Neural cell (in vitro differentiated cells): ENCODE data around the gene LPIN1. TPM values are rescaled to one million over a fixed set of nuclear protein-coding genes. Genes with fewer than 3 reads are reported as not detected.

ENCODE experiments used
- H2AFZ ChIP-seq: fragments of 200-600, 300-800 bp; sonication (generic), shearing (Covaris generic); 2 replicates; pipeline ENCODE4 v1.6.0; 2014; ENCODE audit warnings: low read depth, mild to moderate bottlenecking, antibody characterized with exemption, low read length, moderate library complexity
- H3F3A ChIP-seq: fragments of 200-600 bp; shearing (Covaris generic); 2 replicates; pipeline ENCODE4 v1.6.1; 2016; ENCODE audit warnings: mild to moderate bottlenecking, moderate library complexity, mixed read lengths, antibody characterized with exemption, low read length; ENCODE audit not compliant: insufficient read depth, poor library complexity, severe bottlenecking
- H3K27ac ChIP-seq: fragments of 200-600, 300-800 bp; sonication (generic), shearing (Covaris generic); 2 replicates; pipeline ENCODE4 v1.5.1; 2014; ENCODE audit warnings: mild to moderate bottlenecking, low read length, moderate library complexity
- H3K27me3 ChIP-seq: fragments of 300-800, 200-600 bp; sonication (generic), shearing (Covaris generic); 2 replicates; pipeline ENCODE4 v1.6.0; 2014; ENCODE audit warnings: mild to moderate bottlenecking, low read depth, low read length, moderate library complexity; ENCODE audit not compliant: insufficient read depth
- H3K36me3 ChIP-seq: fragments of 300-800, 200-600 bp; sonication (generic), shearing (Covaris generic); 2 replicates; pipeline ENCODE4 v1.5.1; 2014; ENCODE audit warnings: mild to moderate bottlenecking, antibody characterized with exemption, low read length, moderate library complexity; ENCODE audit not compliant: insufficient read depth
- H3K4me2 ChIP-seq: fragments of 300-800, 200-600 bp; sonication (generic), shearing (Covaris generic); 2 replicates; pipeline ENCODE4 v1.6.0; 2014; ENCODE audit warnings: mild to moderate bottlenecking, low read length
- H3K4me3 ChIP-seq: fragments of 300-800, 200-600 bp; sonication (generic), shearing (Covaris generic); 2 replicates; pipeline ENCODE4 v1.5.1; 2014; ENCODE audit warnings: mild to moderate bottlenecking, low read length, moderate library complexity
- H3K79me2 ChIP-seq: fragments of 200-600 bp; shearing (Covaris generic); replicated peaks from 2 replicates; pipeline ENCODE4 v1.6.0; 2014; ENCODE audit warnings: mild to moderate bottlenecking, low read length, moderate library complexity; ENCODE audit not compliant: insufficient read depth
- H3K9ac ChIP-seq: fragments of 300-800, 200-600 bp; sonication (generic), shearing (Covaris generic); 2 replicates; pipeline ENCODE4 v1.6.1; 2016; ENCODE audit warnings: mild to moderate bottlenecking, low read length, mixed read lengths
- H3K9me2 ChIP-seq: fragments of 200-600 bp; shearing (Covaris generic); 2 replicates; pipeline ENCODE4 v1.6.1; 2016; ENCODE audit warnings: mild to moderate bottlenecking, low read length, mixed read lengths; ENCODE audit not compliant: insufficient read depth
- H3K9me3 ChIP-seq: fragments of 200-600, 300-800 bp; sonication (generic), shearing (Covaris generic); 2 replicates; pipeline ENCODE4 v1.6.1; 2016; ENCODE audit warnings: mild to moderate bottlenecking, mixed run types, low read length, moderate library complexity, mixed read lengths
- H4K20me1 ChIP-seq: fragments of 200-600 bp; shearing (Covaris generic); 2 replicates; pipeline ENCODE4 v1.6.1; 2016; ENCODE audit warnings: mild to moderate bottlenecking, mixed run types; ENCODE audit not compliant: insufficient read depth
- EP300 ChIP-seq: fragments of 450-650 bp; conservative IDR thresholded peaks from 2 replicates; pipeline ENCODE4 v1.6.1; 2014; ENCODE audit warnings: antibody characterized with exemption, mild to moderate bottlenecking, moderate library complexity; ENCODE audit not compliant: poor library complexity, severe bottlenecking
- EZH2 ChIP-seq: fragments of 200-600, 300-800 bp; shearing (Covaris generic), sonication (generic); IDR thresholded peaks from 2 replicates; pipeline ENCODE4 v1.6.1; 2014; ENCODE audit warnings: antibody characterized with exemption, low read length, borderline replicate concordance, mild to moderate bottlenecking; ENCODE audit not compliant: insufficient read depth, poor library complexity, severe bottlenecking
- MXI1 ChIP-seq: fragments of 450-650 bp; conservative IDR thresholded peaks from 2 replicates; pipeline ENCODE4 v1.6.1; 2014; ENCODE audit warnings: antibody characterized with exemption, mild to moderate bottlenecking; ENCODE audit not compliant: poor library complexity, severe bottlenecking
- POLR2AphosphoS5 ChIP-seq: IDR thresholded peaks from 2 replicates; pipeline ENCODE4 v1.6.1; 2012
- RAD21 ChIP-seq: fragments of 450-650 bp; conservative IDR thresholded peaks from 2 replicates; pipeline ENCODE4 v1.6.1; 2014; ENCODE audit warnings: antibody characterized with exemption, mild to moderate bottlenecking, moderate library complexity
- SMC3 ChIP-seq: fragments of 450-650 bp; conservative IDR thresholded peaks from 2 replicates; pipeline ENCODE4 v1.6.1; 2014; ENCODE audit warnings: antibody characterized with exemption, mild to moderate bottlenecking, moderate library complexity; ENCODE audit not compliant: poor library complexity
- TAF1 ChIP-seq: IDR thresholded peaks from 2 replicates; pipeline ENCODE4 v1.6.1; 2012; ENCODE audit warnings: low read depth
- polyA plus RNA-seq: library from polyadenylated mRNA; depleted of rRNA; stranded (reverse); fragments of >200 nt; gene quantifications from 2 replicates; pipeline ENCODE4 v1.2.3, GENCODE V29; 2014
- TF ChIP-seq, protein P1 (sequence below): IDR thresholded peaks from 2 replicates; pipeline ENCODE4 v1.6.1; 2012; ENCODE audit warnings: borderline replicate concordance
- TF ChIP-seq, protein P2 (sequence below): fragments of 450-650 bp; IDR thresholded peaks from 2 replicates; pipeline ENCODE4 v1.5.1; 2014; ENCODE audit warnings: antibody characterized with exemption, mild to moderate bottlenecking, moderate library complexity; ENCODE audit not compliant: poor library complexity, severe bottlenecking

Gene LPIN1
- polyA plus RNA-seq, 1 donor from 2014 or later = 47.5 TPM

DNA sequence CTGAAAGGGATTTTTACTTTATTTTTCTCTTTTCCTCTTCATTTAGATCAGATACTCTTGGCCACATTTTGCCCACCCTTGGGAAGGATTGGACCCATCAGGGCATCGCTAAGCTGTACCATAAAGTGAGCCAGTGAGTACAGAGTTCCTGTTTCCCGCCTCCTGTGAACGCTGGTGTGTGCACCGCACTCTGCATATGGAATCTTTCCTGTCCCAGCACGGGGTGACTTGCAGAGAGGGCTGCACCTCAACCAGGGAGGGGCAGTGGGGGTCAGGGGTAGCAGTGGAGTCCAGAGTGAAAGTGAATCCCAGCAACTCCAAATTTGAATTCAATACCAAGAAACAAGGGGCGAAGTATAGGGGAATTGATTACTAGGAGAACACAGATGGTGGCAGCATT is 58.6 kb downstream of the LPIN1 start:
- H3K4me2 ChIP-seq = no peak overlapping the region
- no peak overlapping the region for H3K9ac ChIP-seq
- no peaks in the 10 kb centered on the region for H4K20me1 ChIP-seq
- peaks cover 13% of the 10 kb centered on the region for H3K36me3 ChIP-seq
- no peaks in the 10 kb centered on the region for H3K9me3 ChIP-seq
- no peak overlapping the region for H3K4me3 ChIP-seq
- no peaks in the 10 kb centered on the region for H3K9me2 ChIP-seq
- H3K27me3 ChIP-seq = no peaks in the 10 kb centered on the region
- TF ChIP-seq TAF1 (no peak), EP300 (no peak), RAD21 (no peak), MXI1 (no peak), SMC3 (no peak), EZH2 (no peak), POLR2AphosphoS5 (no peak)
- TF ChIP-seq, protein P1, sequence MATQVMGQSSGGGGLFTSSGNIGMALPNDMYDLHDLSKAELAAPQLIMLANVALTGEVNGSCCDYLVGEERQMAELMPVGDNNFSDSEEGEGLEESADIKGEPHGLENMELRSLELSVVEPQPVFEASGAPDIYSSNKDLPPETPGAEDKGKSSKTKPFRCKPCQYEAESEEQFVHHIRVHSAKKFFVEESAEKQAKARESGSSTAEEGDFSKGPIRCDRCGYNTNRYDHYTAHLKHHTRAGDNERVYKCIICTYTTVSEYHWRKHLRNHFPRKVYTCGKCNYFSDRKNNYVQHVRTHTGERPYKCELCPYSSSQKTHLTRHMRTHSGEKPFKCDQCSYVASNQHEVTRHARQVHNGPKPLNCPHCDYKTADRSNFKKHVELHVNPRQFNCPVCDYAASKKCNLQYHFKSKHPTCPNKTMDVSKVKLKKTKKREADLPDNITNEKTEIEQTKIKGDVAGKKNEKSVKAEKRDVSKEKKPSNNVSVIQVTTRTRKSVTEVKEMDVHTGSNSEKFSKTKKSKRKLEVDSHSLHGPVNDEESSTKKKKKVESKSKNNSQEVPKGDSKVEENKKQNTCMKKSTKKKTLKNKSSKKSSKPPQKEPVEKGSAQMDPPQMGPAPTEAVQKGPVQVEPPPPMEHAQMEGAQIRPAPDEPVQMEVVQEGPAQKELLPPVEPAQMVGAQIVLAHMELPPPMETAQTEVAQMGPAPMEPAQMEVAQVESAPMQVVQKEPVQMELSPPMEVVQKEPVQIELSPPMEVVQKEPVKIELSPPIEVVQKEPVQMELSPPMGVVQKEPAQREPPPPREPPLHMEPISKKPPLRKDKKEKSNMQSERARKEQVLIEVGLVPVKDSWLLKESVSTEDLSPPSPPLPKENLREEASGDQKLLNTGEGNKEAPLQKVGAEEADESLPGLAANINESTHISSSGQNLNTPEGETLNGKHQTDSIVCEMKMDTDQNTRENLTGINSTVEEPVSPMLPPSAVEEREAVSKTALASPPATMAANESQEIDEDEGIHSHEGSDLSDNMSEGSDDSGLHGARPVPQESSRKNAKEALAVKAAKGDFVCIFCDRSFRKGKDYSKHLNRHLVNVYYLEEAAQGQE = no peak
- TF ChIP-seq, protein P2, sequence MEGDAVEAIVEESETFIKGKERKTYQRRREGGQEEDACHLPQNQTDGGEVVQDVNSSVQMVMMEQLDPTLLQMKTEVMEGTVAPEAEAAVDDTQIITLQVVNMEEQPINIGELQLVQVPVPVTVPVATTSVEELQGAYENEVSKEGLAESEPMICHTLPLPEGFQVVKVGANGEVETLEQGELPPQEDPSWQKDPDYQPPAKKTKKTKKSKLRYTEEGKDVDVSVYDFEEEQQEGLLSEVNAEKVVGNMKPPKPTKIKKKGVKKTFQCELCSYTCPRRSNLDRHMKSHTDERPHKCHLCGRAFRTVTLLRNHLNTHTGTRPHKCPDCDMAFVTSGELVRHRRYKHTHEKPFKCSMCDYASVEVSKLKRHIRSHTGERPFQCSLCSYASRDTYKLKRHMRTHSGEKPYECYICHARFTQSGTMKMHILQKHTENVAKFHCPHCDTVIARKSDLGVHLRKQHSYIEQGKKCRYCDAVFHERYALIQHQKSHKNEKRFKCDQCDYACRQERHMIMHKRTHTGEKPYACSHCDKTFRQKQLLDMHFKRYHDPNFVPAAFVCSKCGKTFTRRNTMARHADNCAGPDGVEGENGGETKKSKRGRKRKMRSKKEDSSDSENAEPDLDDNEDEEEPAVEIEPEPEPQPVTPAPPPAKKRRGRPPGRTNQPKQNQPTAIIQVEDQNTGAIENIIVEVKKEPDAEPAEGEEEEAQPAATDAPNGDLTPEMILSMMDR = no peak
- H2AFZ ChIP-seq = no peak overlapping the region
- H3K27ac ChIP-seq = no peak overlapping the region
- no peaks in the 10 kb centered on the region for H3F3A ChIP-seq
- H3K79me2 ChIP-seq = no peaks in the 10 kb centered on the region

DNA sequence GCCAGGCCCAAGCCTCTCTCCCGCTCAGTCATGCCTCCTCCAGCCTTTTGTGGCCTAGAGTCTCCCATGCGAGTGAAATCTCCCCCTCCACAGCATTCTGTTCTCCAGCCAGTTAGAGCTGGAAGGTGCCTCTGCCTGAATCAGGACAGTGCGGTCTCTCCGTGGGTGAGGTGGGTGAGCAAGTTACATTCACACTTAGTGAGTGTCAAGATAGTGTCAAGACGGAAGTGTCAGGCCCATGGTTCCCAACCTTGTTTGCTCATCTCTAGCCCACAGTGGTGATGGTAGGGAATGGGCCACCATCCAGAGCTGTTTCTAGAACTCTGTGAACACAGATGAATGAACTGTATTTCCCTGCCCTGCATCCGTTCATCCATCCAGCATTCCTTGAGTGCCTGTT is 59.5 kb downstream of the LPIN1 start:
- no peaks in the 10 kb centered on the region for H4K20me1 ChIP-seq

More for the DNA sequence above, 59.5 kb downstream of the LPIN1 start:
- Histone ChIP-seq H3K9ac (no peak overlapping the region), H3F3A (no peaks in the 10 kb centered on the region), H3K4me2 (no peak overlapping the region), H3K27me3 (no peaks in the 10 kb centered on the region), H3K9me3 (no peaks in the 10 kb centered on the region), H3K79me2 (no peaks in the 10 kb centered on the region), H3K27ac (no peak overlapping the region), H3K36me3 (peaks cover 13% of the 10 kb centered on the region), H3K9me2 (no peaks in the 10 kb centered on the region), H2AFZ (no peak overlapping the region), H3K4me3 (no peak overlapping the region)
- TF ChIP-seq MXI1 (no peak), EZH2 (no peak), SMC3 (no peak), TAF1 (no peak), EP300 (no peak), RAD21 (no peak)
- TF ChIP-seq, protein P1 = no peak
- TF ChIP-seq, protein P2 = no peak
